Cardiac muscle cell (in vitro differentiated cells and primary cell): Measurements from ENCODE around the gene SLC16A11. TPM values are rescaled to one million over a fixed set of nuclear protein-coding genes. Genes with fewer than 3 reads are reported as not detected.

Source experiments
- DNase-seq, 2 donors: peaks; one replicate each; pipeline versions ENCODE4 v3.0.0 to v3.0.0-alpha.2; 2010 to 2017; ENCODE audit warnings: low read depth in 1 of 2, low spot score in 1 of 2
- H3K27ac ChIP-seq: fragments of 200-600 bp; sonication (generic); 2 replicates; pipeline ENCODE4 v1.5.1; 2016
- H3K27me3 ChIP-seq: fragments of 200-600 bp; sonication (generic); 2 replicates; pipeline ENCODE4 v1.6.0; 2016; ENCODE audit warnings: control low read depth
- H3K36me3 ChIP-seq: fragments of 200-600 bp; sonication (generic); 2 replicates; pipeline ENCODE4 v1.5.1; 2016; ENCODE audit warnings: control low read depth
- H3K4me1 ChIP-seq: fragments of 200-600 bp; sonication (generic); 2 replicates; pipeline ENCODE4 v1.8.1; 2017; ENCODE audit warnings: low read depth, mild to moderate bottlenecking, mixed run types
- H3K4me3 ChIP-seq: fragments of 200-600 bp; sonication (generic); 2 replicates; pipeline ENCODE4 v1.5.1; 2016; ENCODE audit warnings: mild to moderate bottlenecking
- H3K9me3 ChIP-seq: fragments of 200-600 bp; sonication (generic); 2 replicates; pipeline ENCODE4 v1.5.1; 2017; ENCODE audit warnings: low read depth, mild to moderate bottlenecking, control low read depth
- CTCF ChIP-seq: IDR thresholded peaks from 2 replicates; pipeline ENCODE4 v1.5.1; 2012; ENCODE audit warnings: low read depth, mild to moderate bottlenecking, low read length
- polyA plus RNA-seq: library from polyadenylated mRNA; unstranded; fragments of >200 nt; fragmentation: Nextera tagmentation; extraction: Ambion mirVana; gene quantifications from 2 replicates; pipeline ENCODE4 v1.2.1, GENCODE V29; 2016
- total RNA-seq: library from RNA; depleted of rRNA; stranded (reverse); fragments of >200 nt; gene quantifications from 2 replicates; pipeline ENCODE4 v1.2.3, GENCODE V29; 2016

Gene SLC16A11
- total and polyA plus RNA-seq, 2 experiments from 2014 or later, result 1.1 to 3.8 TPM

GRCh38 chr17:7081341-7082062, 37.6 kb upstream of the SLC16A11 start:
- TF ChIP-seq CTCF, result no peak
- no peak overlapping the region for H3K27ac ChIP-seq
- H3K27me3 ChIP-seq, result no peaks in the 10 kb centered on the region
- DNase-seq, result no peak
- no peak overlapping the region for H3K4me3 ChIP-seq
- H3K9me3 ChIP-seq, result no peaks in the 10 kb centered on the region
- H3K4me1 ChIP-seq, result no peaks in the 10 kb centered on the region
- H3K36me3 ChIP-seq, result no peaks in the 10 kb centered on the region

- Histone ChIP-seq H3K27ac (no peak overlapping the region), H3K36me3 (no peaks in the 10 kb centered on the region), H3K4me1 (no peaks in the 10 kb centered on the region), H3K9me3 (no peaks in the 10 kb centered on the region), H3K4me3 (no peak overlapping the region), H3K27me3 (no peaks in the 10 kb centered on the region)
- no peak for DNase-seq
- TF ChIP-seq CTCF, result no peak
These were observed 36.7 kb upstream of the SLC16A11 start for GRCh38 chr17:7080456-7081041.

GRCh38 chr17:7079581-7080455, 35.9 kb upstream of the SLC16A11 start, which contains the start of gene CLEC10A:
Gene CLEC10A, minus strand, starts transcription at chr17:7080251. Its CDS starts 1,439 bp downstream, at chr17:7078812.
- no peak for DNase-seq

GRCh38 chr17:7078711-7079110, 34.8 kb upstream of the SLC16A11 start:
- Histone ChIP-seq H3K4me3 (no peak overlapping the region), H3K9me3 (no peaks in the 10 kb centered on the region), H3K36me3 (no peaks in the 10 kb centered on the region), H3K27me3 (no peaks in the 10 kb centered on the region), H3K4me1 (no peaks in the 10 kb centered on the region), H3K27ac (no peak overlapping the region)
- no peak for TF ChIP-seq CTCF
- no peak for DNase-seq

More at GRCh38 chr17:7079581-7080455, 35.9 kb upstream of the SLC16A11 start, which contains the start of gene CLEC10A:
- no peak within 1 kb of the TSS for H3K4me3 ChIP-seq
- H3K27me3 ChIP-seq, result no peaks in the 10 kb centered on the region
- no peaks in the 10 kb centered on the region for H3K36me3 ChIP-seq
- H3K9me3 ChIP-seq, result no peaks in the 10 kb centered on the region
- no peak for TF ChIP-seq CTCF
- H3K4me1 ChIP-seq, result no peaks in the 10 kb centered on the region
- H3K27ac ChIP-seq, result no peak within 1 kb of the TSS

GRCh38 chr17:7077911-7078546, 34.1 kb upstream of the SLC16A11 start:
- no peak overlapping the region for H3K4me3 ChIP-seq
- no peak for DNase-seq

More at GRCh38 chr17:7077911-7078546, 34.1 kb upstream of the SLC16A11 start:
- H3K27me3 ChIP-seq, result no peaks in the 10 kb centered on the region
- TF ChIP-seq CTCF, result no peak
- H3K4me1 ChIP-seq, result no peaks in the 10 kb centered on the region
- no peaks in the 10 kb centered on the region for H3K36me3 ChIP-seq
- no peak overlapping the region for H3K27ac ChIP-seq
- no peaks in the 10 kb centered on the region for H3K9me3 ChIP-seq
